Measurements from ENCODE around the gene BEGAIN.

BEGAIN gene

GRCh38 chr14:100616854-100617409, 29.7 kb upstream of the BEGAIN start:
- no peak for DNase-seq (ENCODE audit: low read depth in 2 of 2, low spot score in 1 of 2)

DNA sequence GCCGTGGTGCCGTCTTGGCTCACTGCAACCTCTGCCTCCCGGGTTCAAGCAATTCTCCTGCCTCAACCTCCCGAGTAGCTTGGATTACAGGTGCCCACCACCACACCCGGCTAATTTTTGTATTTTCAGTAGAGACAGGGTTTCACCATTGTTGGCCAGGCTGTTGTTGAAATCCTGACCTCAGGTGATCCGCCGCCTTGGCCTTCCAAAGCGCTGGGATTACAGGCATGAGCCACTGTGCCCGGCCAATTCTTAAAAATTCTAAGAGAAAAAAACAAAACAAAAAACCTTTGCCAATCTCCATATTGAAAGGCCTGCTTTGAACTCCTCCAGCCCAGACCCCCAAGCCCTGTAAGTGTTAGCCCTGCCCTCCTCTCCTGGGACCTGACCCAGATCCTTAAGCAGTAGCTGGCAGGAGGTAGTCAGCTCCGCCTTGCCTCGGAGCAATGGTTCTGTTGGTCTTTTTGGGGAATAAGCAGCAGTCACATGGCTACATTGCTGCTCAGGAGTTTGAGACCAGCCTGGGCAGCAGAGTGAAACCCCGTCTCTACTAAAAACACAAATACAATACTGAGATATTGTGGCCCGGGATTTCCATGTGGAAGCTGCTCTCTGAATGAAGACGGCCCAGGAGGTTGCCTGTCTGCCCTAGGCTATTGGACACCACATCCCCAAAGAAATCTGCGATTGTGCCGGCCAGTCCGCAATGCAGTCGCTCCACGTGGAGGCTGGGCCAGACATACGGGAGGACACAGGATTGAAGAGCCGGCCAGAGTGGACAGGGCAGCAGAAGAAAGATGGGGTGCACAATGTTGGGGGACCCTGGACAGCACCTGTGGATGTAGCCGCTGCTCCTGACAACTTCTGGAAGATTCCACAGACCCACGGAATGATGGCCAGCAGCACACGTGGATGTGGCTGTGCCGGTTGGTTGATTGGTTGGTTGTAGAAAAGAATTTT, 28.8 kb upstream of the BEGAIN start:
- DNase-seq (ENCODE audit: low read depth in 2 of 2, low spot score in 1 of 2): no peak

- DNase-seq (ENCODE audit: low read depth in 2 of 2, low spot score in 1 of 2): no peak
These were observed 27.6 kb upstream of the BEGAIN start for GRCh38 chr14:100614803-100615202.

DNA sequence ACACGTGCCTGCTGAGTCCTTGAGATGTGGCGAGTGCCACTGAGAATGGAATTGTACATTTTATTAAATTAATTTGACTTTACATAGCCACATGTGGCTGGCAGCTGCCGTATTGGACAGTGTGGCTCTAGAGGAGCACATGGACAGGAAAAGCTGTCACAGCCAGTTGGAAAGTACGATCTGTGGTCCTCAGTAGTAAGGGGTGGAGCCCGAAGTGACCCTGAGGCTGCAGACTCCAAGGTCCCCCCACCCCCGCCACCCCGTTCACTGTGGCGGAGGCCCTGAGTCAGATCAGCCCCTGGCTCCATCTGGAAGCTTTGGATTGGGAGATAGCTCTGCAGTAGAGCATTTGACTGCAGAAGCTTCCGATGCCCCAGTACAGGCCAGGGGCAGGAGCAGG, 25.8 kb upstream of the BEGAIN start:
- no peak for DNase-seq (ENCODE audit: low read depth in 2 of 2, low spot score in 1 of 2)

DNA sequence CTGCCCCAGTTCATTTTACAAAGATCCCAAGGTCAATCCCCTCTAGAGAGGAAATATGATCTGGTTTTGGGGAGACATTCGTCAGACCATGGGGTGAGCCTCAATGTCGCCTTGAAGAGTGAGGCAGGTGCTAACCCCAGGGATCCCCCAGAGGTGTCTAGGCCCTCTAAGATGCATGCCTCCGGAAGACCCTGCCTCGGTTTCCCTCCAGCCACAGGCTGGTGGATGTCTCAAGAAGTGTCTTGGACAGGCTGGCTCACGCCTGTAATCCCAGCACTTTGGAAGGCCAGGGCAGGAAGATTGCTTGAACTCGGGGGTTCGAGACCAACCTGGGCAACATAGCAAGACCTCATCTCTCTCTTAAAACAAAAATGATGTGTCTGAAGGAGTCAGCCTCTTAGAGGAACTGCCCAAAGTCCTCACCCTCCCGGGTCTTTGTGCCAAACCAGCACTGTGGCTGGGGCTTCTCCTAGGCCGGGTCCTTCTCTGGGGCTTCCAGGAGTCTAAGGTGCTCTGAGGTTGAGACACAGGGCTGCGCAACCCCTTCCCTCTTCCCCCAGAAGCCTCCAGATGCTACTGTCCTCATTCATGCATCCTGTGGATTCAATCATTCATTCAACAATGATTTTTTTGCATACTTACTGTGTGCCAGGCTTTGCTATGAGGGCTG, 24.7 kb upstream of the BEGAIN start:
- DNase-seq (ENCODE audit: low read depth in 2 of 2, low spot score in 1 of 2): no peak

GRCh38 chr14:100610511-100611217, 23.4 kb upstream of the BEGAIN start:
- DNase-seq (ENCODE audit: low read depth in 2 of 2, low spot score in 1 of 2): no peak

DNA sequence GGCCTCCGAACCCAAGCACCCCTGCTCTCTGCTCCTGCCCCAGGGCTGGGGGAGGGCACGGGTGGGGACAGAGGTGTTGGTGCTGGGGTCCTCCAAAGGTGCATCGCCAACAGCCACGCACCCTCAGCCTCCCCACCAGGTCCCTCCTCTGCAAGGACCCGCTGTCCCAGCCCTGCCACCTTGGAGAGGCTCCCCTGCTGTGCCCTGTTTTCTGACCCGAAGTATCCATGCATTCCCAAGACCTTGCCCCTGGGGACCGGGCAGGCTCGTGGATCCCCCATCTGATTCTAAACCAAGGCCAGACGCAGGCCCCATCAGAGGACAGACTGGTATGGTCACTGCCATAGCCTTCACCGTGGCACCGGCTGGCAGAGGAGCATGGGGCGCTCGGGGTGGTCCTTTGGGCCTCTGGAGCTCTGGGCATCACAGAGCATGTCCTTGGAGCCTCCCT, 22.7 kb upstream of the BEGAIN start:
- DNase-seq (ENCODE audit: low read depth in 2 of 2, low spot score in 1 of 2): no peak

DNA sequence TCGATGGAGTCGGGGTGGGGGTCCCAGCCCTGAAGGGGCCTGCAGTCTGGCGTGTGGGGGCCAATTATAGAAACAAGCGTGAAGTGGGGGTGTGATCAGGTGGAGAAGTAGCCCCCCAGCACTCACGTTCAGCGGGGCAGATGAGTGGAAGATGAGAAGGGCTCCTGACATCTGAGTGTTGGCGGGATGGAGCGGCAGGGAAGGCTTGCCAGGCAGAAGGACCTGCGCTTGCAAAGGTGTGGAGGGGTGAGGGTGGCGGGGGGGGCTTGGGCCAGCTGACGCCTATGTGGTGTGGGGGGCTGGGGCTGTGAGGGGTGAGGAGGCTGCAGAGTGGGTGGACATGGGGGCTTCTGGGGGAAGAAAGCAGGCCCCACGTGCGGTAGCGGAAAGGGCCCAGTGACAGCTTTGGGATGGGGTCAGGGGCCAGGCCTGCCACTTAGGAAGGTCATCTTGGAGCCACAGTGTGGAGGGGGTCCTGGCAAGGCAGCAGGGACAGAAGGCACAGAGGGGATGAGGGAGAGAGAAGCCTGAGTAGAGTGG, 22.2 kb upstream of the BEGAIN start:
- DNase-seq (ENCODE audit: low read depth in 2 of 2, low spot score in 1 of 2): no peak

DNA sequence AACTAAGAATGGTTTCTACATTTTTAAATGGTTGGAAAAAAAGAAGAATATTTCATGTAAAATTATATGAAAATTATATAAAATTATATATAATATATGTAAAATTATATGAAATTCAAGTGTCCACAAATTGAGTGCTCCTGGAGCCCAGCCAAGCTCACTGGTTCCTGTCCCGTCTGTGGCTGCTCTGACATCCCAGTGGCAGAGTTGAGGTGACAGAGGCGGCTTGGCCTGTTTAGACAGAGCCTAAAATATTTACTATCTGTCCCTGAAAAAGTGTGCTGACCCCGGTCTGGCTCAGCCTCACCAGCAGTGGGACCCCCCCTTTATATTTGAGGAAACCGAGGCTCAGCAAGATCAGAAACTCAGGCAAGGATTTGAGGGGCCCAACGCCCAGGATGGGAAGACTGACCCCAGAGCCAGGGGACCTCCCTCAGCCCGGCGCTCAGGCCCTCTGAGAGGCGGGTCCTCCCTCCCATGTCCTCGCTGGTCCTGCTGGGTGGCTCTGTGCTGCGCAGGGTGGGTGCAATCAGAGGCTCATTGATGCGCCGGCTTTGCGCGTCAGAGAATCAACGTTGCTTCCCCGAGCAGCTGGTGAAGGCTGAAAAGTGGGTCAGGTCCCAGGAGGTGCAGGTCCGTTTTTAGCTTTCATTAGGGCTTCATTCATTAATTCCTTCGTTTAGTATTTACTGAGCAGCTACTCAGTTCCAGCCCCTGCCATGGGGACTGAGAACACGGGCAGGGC, 21.5 kb upstream of the BEGAIN start:
- no peak for DNase-seq (ENCODE audit: low read depth in 2 of 2, low spot score in 1 of 2)

GRCh38 chr14:100608064-100608463, 20.8 kb upstream of the BEGAIN start:
- DNase-seq (ENCODE audit: low read depth in 2 of 2, low spot score in 1 of 2): no peak

- DNase-seq (ENCODE audit: low read depth in 2 of 2, low spot score in 1 of 2): no peak
These were observed 20.4 kb upstream of the BEGAIN start for GRCh38 chr14:100607611-100607956.

- DNase-seq (ENCODE audit: low read depth in 2 of 2, low spot score in 1 of 2): no peak
These were observed 19.7 kb upstream of the BEGAIN start for GRCh38 chr14:100606687-100607610.

GRCh38 chr14:100605706-100606686, 18.8 kb upstream of the BEGAIN start:
- no peak for DNase-seq (ENCODE audit: low read depth in 2 of 2, low spot score in 1 of 2)

DNA sequence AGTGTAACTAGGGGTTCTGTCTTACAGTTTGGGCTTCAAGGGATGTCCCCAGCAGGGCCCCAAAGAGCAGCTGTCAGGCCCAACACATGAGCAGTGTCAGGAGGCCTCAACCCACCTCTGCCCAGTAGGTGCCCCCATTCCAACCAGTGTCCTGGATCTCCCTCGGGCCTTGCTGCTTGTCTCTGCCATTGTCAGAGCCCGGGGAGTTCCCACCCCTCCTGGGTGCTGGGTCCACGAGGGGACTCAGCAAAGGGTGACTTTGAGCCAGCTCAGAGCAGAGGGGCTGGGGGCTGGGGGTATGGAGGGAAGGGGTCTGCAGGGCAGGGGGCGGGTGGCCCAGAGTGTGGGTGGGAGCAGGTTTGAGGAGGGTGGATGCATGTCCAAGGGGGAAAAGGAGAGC, 18.0 kb upstream of the BEGAIN start:
- no peak for DNase-seq (ENCODE audit: low read depth in 2 of 2, low spot score in 1 of 2)

DNA sequence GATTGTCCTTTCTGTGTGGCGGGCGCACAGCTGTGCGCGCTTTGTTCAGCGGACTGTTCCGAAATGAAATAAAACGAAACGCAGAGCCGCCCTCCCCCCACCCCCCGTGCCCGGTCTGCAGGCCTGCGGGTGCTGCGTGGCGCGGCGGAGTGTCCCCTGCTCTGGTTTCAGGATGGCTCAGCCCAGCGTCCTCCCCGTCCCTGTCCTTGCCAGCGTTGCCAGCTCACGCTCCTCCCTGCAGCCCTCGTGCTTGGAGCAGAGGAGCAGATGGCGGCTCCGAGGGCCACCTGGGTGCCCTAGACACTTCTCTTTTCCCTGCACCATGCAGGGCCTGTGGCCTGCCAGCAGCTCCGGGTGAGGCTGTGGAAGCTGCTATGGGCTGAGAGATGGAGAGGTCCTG, 17.5 kb upstream of the BEGAIN start:
- DNase-seq (ENCODE audit: low read depth in 2 of 2, low spot score in 1 of 2): no peak

- no peak for DNase-seq (ENCODE audit: low read depth in 2 of 2, low spot score in 1 of 2)
These were observed 16.9 kb upstream of the BEGAIN start for GRCh38 chr14:100604121-100604501.

DNA sequence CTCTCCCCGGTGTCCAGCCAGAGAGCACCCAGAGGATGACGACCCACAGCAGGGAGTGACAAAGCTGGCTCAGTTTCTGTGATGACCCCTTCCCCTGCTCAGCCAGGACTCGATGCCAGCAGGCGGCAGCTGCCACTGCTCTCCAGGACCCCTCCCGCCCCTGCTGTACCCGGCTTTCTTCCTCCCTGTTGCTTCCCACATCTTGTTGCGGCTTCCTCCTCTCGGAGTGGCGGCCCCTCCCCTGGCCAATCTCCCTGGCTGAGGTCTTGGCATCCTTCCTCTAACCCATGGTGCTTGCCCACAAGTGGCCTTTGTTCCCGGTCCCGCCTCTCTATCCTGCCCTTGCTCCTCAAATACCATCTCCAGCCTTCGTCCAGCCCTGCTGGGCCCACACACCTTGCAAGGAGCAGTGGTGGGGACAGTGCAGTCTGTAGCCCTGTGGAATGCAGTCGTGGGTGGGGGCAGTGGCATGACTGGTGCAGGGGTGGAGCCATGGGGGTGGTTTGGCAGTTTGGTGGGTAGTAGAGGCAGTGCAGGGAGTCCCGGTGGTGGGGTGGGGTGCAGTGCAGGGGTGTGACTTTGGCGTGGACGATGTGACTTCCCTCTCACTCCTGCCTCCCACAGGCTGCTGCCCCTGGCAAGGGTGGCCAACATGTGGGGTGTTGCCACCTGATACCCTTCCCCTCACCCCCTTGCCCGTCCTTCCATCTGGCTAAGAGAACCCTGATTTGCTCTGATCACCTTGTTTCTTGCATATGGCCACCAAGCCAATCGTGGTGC, 16.3 kb upstream of the BEGAIN start:
- DNase-seq (ENCODE audit: low read depth in 2 of 2, low spot score in 1 of 2): no peak

All from stimulated activated CD8-positive, alpha-beta memory T cell treated with anti-CD3 and anti-CD28 coated beads, Interleukin-4, amount 100 ng/mL, for 1 hour (primary cell).